Omental fat pad (tissue), 4 donors: ENCODE results near the gene S100PBP. TPM values are rescaled to one million over a fixed set of nuclear protein-coding genes. Genes with fewer than 3 reads are reported as not detected.

Experiments used
- ATAC-seq: fragments of 150-250 bp; one replicate; pipeline ENCODE4 v1.9.1; 2016; ENCODE audit warnings: mild to moderate bottlenecking, moderate library complexity; ENCODE audit not compliant: low FRiP score
- DNase-seq: peaks from one replicate; pipeline ENCODE4 v3.0.0-alpha.2; 2019; ENCODE audit warnings: low spot score
- total RNA-seq, 4 donors: library from RNA; depleted of rRNA; stranded (reverse); fragments of >200 nt; gene quantifications; one replicate each; pipeline ENCODE4 v1.1.0, GENCODE V29; 2016
- TF ChIP-seq, protein P1 (sequence below), 3 donors: fragments of 450-650 bp; IDR thresholded peaks; one replicate each; pipeline ENCODE4 v1.5.1; 2016 to 2017; ENCODE audit warnings: antibody characterized with exemption in 3 of 3, mild to moderate bottlenecking in 3 of 3, moderate library complexity in 2 of 3

The S100PBP gene
- total RNA-seq, 4 donors from 2014 or later = 20.4 to 47.6 (median 28.4) TPM

DNA sequence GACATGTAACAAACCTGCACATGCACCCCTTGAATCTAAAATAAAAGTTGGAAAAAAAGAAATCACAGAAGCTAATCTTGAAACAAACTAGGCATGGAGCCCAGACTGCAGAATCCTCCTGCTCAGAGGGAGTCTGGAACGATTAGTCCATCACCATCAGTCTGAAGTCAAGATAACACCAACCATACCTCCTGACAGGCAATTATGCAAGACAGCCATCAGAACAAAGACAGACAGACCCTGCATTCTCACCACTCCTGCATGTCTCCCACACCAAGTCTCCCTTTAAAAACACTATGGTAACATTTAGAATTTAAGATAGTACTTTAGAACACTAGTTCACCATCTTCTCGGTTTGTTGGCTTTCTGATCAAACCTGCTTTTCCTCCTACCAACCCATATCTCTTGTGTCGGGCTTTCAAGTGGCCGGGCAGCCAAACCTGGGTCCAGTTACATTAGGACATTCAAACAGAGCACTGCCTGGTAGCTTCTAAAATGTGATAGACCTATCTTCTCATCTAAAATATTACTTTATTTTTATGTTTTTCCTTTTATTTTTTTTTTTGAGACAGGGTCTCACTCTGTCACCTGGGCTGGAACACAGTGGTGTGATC is 10.4 kb upstream of the S100PBP start:
- TF ChIP-seq, protein P1, sequence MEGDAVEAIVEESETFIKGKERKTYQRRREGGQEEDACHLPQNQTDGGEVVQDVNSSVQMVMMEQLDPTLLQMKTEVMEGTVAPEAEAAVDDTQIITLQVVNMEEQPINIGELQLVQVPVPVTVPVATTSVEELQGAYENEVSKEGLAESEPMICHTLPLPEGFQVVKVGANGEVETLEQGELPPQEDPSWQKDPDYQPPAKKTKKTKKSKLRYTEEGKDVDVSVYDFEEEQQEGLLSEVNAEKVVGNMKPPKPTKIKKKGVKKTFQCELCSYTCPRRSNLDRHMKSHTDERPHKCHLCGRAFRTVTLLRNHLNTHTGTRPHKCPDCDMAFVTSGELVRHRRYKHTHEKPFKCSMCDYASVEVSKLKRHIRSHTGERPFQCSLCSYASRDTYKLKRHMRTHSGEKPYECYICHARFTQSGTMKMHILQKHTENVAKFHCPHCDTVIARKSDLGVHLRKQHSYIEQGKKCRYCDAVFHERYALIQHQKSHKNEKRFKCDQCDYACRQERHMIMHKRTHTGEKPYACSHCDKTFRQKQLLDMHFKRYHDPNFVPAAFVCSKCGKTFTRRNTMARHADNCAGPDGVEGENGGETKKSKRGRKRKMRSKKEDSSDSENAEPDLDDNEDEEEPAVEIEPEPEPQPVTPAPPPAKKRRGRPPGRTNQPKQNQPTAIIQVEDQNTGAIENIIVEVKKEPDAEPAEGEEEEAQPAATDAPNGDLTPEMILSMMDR (IDR thresholded peaks at IDR 0.05) = no peak
- ATAC-seq = peak; percentile 75
- DNase-seq = no peak

DNA sequence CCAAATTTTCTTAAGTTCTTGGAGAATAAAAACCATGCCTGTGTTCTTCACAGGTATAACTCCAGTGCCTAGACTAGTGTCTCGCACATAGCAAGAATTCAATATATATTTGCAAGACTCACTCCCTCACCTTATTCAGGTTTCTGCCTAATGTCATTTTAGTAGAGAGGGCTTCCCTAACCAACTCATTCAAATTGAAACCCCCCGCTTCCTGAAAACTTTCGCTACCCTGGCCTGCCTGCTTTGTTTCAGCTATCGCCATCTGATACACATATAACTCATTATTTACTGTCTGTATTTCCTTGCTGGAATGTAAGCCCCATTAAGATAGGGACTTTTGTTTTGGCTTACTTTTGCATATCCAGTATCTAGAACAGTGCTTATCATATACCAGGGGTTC is 8.9 kb upstream of the S100PBP start:
- DNase-seq (no peak), ATAC-seq (no peak)
- TF ChIP-seq, protein P1 (IDR thresholded peaks at IDR 0.05) = no peak

DNA sequence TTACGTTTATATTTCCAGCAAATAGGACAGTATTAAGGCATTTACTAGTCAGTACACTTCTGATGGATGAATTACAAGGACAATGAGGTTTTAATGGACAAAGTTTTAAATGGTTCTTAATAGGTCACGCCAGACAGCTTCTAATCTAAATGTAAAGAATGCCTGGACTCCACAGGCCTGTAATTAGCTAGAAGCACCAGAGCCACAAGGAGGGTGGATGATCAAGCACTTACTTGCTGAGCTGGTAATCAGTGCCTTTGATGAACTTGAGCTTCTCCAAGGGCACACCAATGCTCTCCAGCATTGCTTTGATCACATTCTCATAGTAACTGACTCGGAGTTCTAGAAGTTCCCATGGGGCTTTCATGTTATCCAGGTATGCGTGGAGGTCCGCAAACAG is 7.1 kb upstream of the S100PBP start:
- no peak for DNase-seq
- TF ChIP-seq, protein P1 (IDR thresholded peaks at IDR 0.05) = no peak
- ATAC-seq = no peak

DNA sequence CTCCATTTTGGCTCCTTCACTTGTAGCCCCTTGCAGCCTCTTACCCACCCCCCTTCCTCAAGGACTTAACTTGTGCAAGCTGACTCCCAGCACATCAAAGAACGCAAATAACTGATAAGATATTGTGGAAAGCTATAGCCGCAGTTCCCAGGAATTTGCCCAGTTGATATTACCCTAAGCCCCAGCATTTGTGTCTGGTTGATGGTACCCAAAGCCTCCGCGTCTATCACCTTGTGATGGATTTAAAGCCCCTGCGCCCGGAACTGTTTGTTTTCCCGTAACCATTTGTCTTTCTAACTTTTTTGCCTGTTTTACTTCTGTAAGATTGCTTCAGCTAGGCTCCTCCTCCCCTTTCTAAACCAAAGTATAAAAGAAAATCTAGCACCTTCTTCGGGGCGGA is 6.2 kb upstream of the S100PBP start:
- TF ChIP-seq, protein P1 (IDR thresholded peaks at IDR 0.05) = no peak
- DNase-seq (no peak), ATAC-seq (no peak)

DNA sequence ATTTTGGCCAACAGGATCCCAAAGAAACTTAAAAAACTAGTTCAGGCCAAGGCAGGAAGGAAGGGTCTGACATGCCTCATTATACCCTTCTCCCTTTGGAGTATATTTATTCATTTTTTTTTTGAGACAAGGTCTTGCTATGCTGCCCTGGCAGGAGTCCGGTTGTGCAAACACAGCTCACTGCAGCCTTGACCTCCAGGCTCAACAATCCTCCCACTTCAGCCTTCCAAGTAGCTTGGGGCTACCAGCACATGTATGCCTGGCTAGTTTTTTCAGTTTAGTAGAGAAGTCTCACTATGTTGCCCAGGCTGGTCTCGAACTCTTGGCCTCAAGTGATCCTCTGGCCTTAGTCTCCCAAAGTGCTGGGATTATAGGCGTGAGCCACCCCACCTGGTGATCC is 5.5 kb upstream of the S100PBP start:
- TF ChIP-seq, protein P1 (IDR thresholded peaks at IDR 0.05) = no peak
- DNase-seq (no peak), ATAC-seq (no peak)

DNA sequence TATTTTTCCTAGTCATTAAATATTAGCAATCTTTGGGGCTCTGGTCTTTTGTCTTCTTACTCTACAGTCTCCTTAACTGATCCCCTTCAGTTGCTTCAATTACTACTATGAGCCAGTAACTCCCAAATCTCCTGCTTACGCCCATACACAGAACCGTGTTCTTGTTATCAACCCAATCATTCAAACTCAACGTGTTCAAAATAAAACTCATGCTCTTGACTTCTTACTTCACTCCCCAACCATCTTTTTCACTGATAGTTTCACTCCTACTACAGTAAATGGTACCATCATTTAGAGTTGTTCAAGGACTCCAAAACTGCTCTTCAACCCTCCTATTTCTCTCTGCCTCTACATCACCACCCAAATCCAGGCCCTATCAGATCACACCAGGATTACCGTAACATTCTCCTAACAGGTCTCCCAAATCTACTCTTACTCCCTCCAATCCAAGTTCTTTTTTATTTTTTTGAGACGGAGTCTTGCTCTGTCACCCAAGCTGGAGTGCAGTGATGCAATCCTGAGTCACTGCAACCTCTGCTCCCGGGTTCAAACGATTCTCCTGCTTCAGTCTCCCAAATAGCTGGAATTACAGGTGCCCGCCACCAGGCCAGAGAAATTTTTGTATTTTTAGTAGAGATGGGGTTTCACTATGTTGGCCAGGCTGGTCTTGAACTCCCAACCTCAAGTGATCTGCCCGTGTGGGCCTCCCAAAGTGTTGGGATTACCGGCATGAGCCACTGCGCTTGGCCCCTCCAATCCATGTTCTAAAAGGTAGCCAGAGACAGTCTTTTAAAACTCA is 3.3 kb upstream of the S100PBP start:
- ATAC-seq (no peak), DNase-seq (no peak)
- TF ChIP-seq, protein P1 (IDR thresholded peaks at IDR 0.05) = no peak
